ENCODE results near the gene SORT1. TPM values are rescaled to one million over a fixed set of nuclear protein-coding genes. Genes with fewer than 3 reads are reported as not detected.

SORT1 gene
- total RNA-seq, 1 donor from 2014 or later = 30.7 TPM

DNA sequence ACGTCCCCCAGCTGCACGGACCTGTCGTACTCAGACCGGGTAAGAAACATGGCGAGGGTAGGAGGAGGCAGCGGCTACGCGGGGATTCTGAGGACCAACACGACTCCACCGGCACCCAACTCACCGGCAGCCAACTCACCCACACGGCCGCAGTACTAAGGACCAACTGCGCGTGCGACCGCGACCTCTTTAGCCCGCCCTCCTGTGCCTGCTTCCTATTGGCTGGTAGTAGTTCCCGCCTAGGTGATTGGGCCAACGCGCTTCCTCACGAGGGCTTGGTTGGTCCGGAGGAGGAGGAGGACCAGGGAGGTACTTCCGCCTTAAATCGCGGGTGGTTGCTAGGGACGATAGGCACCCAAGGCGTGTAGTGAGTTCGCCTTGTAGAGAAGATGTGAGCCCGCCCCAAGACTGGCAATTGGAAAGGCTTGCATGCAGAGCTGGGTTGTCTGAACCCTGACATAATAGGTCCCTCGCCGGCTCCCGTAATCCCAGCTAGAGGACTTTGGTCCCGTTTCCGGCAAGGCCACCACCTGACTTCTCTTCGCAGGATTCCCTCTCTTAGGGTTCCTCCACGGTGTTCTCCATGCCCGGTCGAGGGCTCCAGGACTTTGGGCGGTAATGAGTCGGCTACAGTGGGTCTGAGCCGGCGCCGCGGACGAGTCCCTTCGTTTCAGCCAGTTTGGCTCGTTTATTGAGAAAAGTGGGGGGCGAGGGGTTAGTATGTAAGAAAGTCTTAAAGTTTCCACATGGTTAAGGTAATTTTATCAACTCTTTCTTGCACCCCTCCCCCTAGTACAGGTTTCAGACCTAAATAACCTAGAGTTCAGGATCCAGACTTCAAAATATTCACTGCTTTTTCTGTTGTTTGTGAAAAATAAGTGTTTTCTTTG, 28.8 kb upstream of the SORT1 start, which contains the start of gene PSMA5:
TSS of gene PSMA5 (minus strand) at position 168 of the 890 bp plus-strand sequence. CDS start at position 50, 118 bp downstream.
- Histone ChIP-seq H3K4me3 (peak within 1 kb of the TSS; percentile 53 to 73), H3K27me3 (no peaks in the 10 kb centered on the region), H3K4me1 (peaks cover 38% of the 10 kb centered on the region), H3K36me3 (peaks cover 0 to 1% of the 10 kb centered on the region in 2 donors), H3K27ac (peak within 1 kb of the TSS; percentile 77), H3K9me3 (no peaks in the 10 kb centered on the region)
- intact Hi-C loops (cut with DNase I) = loop anchor here (10.0 kb wide), 1 partner anchor 108 kb away; the partner anchor contains the start of gene GPR61
- TF ChIP-seq POLR2AphosphoS5 (IDR thresholded peaks at IDR 0.05; ENCODE audit: insufficient read depth in 1 of 2, low read depth in 1 of 2) = peak; percentile 82 to 89
- TF ChIP-seq POLR2A (IDR thresholded peaks at IDR 0.05) = peak in 1 of 2 donors; percentile 10
- TF ChIP-seq, protein P1, sequence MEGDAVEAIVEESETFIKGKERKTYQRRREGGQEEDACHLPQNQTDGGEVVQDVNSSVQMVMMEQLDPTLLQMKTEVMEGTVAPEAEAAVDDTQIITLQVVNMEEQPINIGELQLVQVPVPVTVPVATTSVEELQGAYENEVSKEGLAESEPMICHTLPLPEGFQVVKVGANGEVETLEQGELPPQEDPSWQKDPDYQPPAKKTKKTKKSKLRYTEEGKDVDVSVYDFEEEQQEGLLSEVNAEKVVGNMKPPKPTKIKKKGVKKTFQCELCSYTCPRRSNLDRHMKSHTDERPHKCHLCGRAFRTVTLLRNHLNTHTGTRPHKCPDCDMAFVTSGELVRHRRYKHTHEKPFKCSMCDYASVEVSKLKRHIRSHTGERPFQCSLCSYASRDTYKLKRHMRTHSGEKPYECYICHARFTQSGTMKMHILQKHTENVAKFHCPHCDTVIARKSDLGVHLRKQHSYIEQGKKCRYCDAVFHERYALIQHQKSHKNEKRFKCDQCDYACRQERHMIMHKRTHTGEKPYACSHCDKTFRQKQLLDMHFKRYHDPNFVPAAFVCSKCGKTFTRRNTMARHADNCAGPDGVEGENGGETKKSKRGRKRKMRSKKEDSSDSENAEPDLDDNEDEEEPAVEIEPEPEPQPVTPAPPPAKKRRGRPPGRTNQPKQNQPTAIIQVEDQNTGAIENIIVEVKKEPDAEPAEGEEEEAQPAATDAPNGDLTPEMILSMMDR (IDR thresholded peaks at IDR 0.05) = no peak
- peak; percentile 99 to 100 for DNase-seq (ENCODE audit: extremely low spot score in 2 of 2)

DNA sequence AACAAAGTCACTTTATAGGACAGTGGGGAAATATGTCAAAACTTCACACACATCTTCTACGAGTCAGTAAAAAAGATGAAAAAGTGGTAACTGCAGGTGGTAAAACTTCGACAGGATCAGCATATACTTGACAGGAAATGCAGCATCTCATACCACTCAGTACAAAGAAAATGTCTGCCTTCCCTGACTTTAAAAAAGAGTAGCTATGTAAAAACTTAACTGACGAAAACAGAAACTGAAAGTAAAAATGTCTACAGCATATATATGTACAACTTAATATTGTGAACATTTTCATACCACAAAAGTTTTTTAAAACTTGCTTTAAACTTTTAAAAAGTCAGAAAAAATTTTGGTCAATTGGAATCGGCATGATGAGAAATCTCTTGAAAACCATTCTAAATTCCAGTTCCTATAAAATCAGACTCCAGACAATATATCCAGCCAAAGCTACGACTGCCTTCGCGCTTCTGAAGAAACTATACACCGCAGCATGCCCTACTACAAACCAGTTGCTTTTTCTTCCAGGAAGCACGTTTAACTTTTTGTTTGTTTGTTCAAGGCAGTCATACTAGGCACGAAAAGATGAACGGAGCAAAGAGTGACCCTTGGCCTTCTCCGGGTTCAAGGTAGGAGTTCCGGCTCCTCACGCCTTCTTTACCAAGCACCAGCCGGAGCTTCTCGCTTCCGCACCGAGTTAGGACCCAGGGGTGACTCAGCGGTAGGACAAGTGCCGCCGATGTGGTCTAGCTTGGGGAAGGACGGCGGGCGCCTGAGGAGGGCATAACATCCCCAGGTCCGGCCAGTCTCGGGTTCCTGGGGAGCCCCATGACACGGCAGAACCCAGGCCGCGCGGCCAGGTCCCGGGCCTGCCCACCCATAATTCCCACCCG, 27.9 kb upstream of the SORT1 start:
- Histone ChIP-seq H3K9me3 (no peaks in the 10 kb centered on the region), H3K4me1 (peaks cover 38% of the 10 kb centered on the region), H3K4me3 (peak overlapping the region; percentile 53 to 73), H3K27me3 (no peaks in the 10 kb centered on the region), H3K27ac (peak overlapping the region; percentile 77), H3K36me3 (peaks cover 0 to 9% of the 10 kb centered on the region in 2 donors)
- intact Hi-C loops (cut with DNase I) = loop anchor here (10.0 kb wide), 1 partner anchor 109 kb away; the partner anchor contains the start of gene GPR61
- TF ChIP-seq, protein P1 (IDR thresholded peaks at IDR 0.05) = no peak
- TF ChIP-seq POLR2A (IDR thresholded peaks at IDR 0.05) (no peak), POLR2AphosphoS5 (IDR thresholded peaks at IDR 0.05; ENCODE audit: insufficient read depth in 1 of 2, low read depth in 1 of 2) (no peak)
- DNase-seq (ENCODE audit: extremely low spot score in 2 of 2) = no peak

DNA sequence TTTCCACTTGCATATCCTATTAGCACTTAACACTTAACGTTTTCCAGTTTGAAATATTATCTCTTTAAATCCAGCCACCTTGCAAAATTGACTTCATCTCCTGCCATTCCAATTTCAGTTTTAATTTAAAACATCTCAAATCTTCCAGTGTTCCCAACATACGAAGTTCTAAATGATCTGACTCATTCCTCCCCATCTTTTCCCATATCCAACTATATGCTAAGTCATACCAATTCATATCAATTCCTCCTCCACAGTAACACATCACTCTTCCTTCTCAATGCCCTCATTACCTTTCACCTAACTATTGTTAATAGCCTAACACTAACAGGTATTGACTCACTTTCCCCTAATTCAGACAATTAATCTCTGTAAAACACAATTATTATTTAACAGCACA, 25.8 kb upstream of the SORT1 start:
- Histone ChIP-seq H3K27ac (no peak overlapping the region), H3K4me1 (peaks cover 38% of the 10 kb centered on the region), H3K27me3 (no peaks in the 10 kb centered on the region), H3K36me3 (peaks cover 0 to 25% of the 10 kb centered on the region in 2 donors), H3K4me3 (no peak overlapping the region), H3K9me3 (no peaks in the 10 kb centered on the region)
- TF ChIP-seq POLR2A (IDR thresholded peaks at IDR 0.05) (no peak), POLR2AphosphoS5 (IDR thresholded peaks at IDR 0.05; ENCODE audit: insufficient read depth in 1 of 2, low read depth in 1 of 2) (no peak)
- TF ChIP-seq, protein P1 (IDR thresholded peaks at IDR 0.05) = no peak
- intact Hi-C loops (cut with DNase I) = loop anchor here (10.0 kb wide), 1 partner anchor 111 kb away; the partner anchor contains the start of gene GPR61
- no peak for DNase-seq (ENCODE audit: extremely low spot score in 2 of 2)

DNA sequence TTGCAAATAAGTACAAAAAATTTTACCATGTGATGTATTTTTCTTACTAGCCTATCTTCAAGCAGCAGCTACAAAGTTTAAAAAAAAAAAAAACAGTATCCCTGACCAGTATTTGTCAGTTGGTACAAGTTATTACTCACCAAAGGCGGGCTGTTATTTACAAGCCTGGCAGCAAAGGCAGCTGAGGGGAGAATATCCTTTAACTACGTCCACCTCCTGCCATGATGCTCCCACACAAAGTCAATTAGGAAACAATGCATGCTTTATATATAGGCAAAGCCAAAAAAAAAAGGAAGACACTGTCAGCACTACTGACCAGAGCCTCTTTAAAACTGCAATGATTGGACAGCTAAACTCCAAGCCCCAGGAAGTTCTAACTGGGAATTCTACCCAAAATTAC, 14.8 kb upstream of the SORT1 start:
- TF ChIP-seq POLR2A (IDR thresholded peaks at IDR 0.05) (no peak), POLR2AphosphoS5 (IDR thresholded peaks at IDR 0.05; ENCODE audit: insufficient read depth in 1 of 2, low read depth in 1 of 2) (peak in 1 of 2 donors; percentile 24)
- no peaks in the 10 kb centered on the region for H3K27me3 ChIP-seq
- no peaks in the 10 kb centered on the region for H3K4me1 ChIP-seq
- intact Hi-C loops (cut with DNase I) = no loop called here
- no peak overlapping the region for H3K4me3 ChIP-seq
- H3K36me3 ChIP-seq = peaks cover 0 to 71% of the 10 kb centered on the region in 2 donors
- no peaks in the 10 kb centered on the region for H3K9me3 ChIP-seq
- H3K27ac ChIP-seq = no peak overlapping the region
- DNase-seq (ENCODE audit: extremely low spot score in 2 of 2) = no peak

DNA sequence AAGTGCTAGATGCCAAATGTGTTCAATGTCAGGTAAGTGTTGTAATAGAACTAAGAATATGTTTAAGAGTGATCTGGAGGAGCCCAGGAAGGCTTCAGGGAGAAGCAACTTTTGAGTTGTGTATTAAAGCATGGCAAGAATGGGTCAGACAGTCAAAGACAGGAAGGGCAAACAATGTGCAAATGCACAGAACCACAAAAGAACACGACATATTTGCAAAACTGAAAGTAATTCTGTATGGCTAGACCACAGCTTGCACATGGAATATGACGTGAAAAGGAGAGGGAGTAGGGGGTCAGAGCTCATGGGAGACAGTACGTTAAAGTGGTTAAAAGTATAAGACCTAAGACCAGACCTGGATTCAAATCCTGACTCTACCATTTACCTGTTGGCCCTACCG, 7.1 kb upstream of the SORT1 start:
- Histone ChIP-seq H3K4me3 (no peak overlapping the region), H3K27me3 (no peaks in the 10 kb centered on the region), H3K36me3 (peaks cover 0 to 57% of the 10 kb centered on the region in 2 donors), H3K9me3 (no peaks in the 10 kb centered on the region), H3K27ac (no peak overlapping the region), H3K4me1 (no peaks in the 10 kb centered on the region)
- DNase-seq (ENCODE audit: extremely low spot score in 2 of 2) = no peak
- TF ChIP-seq, protein P1 (IDR thresholded peaks at IDR 0.05) = no peak
- no peak for TF ChIP-seq POLR2A (IDR thresholded peaks at IDR 0.05)
- no peak for TF ChIP-seq POLR2AphosphoS5 (IDR thresholded peaks at IDR 0.05; ENCODE audit: insufficient read depth in 1 of 2, low read depth in 1 of 2)
- intact Hi-C loops (cut with DNase I) = no loop called here
